NCI-H128 (cell line): ENCODE results near the gene CPZ.
"Not testable (repeated sequence)": the region's sequence is repeated elsewhere in the genome, so short reads cannot be mapped to it uniquely, and the experiment has no call there.

ENCODE experiments used
- DNase-seq: peaks from one replicate; lab custom pipeline; 2025; ENCODE audit not compliant: unreplicated experiment; lab: John Stamatoyannopoulos, UW

CPZ gene

GRCh38 chr4:8634773-8635172 lies 42.2 kb downstream of the CPZ start:
- not testable (repeated sequence) for DNase-seq

GRCh38 chr4:8635897-8636554 lies 43.5 kb downstream of the CPZ start:
- DNase-seq: not testable (repeated sequence)

DNA sequence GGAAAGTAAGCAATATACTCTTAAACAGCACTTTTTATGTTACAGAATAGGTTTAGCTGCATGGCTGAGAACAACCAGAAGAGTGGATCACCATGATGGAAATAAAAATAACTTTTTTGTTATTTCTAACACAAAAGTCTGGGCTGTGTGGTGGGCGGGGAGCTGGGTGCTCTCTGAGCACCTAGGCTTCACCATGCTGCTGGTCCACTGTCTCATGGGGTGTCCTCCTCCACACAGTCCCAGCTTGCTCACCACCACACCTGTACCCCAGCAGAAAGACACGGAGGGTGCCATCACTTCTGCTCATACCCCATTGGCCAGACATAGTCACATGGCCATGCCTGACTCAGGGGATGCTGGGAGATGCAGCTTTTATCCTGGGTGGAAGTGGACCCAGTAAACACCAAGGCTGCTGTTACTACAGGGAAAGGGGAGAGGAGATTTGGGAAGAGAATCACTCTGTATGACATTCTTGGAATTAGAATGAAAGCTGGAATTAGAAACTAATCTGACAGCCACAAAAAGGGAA lies 45.0 kb downstream of the CPZ start:
- DNase-seq: no peak

- no peak for DNase-seq
These were observed 46.5 kb downstream of the CPZ start for GRCh38 chr4:8639021-8639420.

DNA sequence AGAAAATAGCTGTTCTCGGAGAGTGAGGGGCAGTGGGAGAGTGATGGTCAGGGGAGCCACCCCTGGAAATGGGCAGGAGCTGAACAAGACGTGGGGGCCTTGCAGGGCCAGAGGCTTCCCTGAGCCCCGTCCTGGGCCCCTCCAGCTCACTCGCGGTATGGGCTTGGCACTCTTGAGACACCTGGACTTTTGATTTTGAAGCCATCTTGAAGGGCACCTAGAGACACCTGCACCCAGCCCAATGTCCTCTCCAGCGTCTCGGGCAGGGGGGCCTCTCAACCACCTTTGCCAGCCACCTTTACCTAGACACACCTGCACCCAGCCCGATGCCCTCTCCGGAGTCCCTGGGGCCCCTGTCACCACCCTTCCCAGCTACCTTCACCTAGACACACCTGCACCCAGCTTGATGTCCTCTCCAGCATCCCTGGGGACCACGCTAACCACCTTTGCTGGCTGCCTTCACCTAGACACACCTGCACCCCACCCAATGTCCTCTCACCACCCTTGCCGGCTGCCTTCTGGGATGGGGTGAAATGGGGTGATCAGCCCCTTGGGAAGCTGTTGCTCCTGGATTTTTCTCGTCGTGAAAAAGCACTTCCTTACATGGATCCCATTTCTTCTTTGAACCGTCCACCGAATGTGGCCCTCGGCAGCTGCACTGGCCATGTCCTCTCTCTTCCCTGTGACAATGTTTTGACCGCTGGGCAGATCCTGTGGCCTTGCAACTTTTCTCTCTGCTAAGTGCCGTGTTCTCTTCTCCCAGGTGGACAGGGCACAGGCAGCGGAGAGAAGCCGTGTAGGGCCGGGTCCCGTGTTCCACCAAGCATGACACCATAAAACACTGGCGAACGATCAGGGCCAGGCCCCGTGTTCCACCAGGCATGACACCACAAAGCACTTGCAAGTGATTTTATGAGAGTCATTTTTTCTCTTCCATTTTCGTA lies 47.5 kb downstream of the CPZ start:
- no peak for DNase-seq

DNA sequence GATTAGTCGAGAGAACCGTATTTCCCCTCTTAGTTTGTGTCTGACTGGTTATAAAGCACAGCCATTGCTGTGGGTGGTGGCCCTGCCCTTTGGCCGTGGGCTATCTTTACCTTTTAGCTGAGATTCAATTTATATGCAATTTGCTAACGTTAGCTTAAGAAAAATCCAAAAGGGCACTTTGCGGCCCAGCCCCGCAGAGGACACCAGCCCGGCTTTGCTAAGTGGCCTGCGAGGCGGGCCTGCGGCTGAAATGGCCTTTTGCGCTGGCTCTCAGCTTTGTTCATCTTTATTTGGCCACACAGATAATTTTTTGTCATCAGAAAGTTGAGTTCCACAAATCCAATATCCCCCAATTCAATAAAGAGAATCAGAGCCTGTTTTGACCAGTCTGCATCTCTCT lies 48.3 kb downstream of the CPZ start:
- DNase-seq: no peak

- DNase-seq: no peak
These were observed 48.7 kb downstream of the CPZ start for GRCh38 chr4:8641256-8641655.

DNA sequence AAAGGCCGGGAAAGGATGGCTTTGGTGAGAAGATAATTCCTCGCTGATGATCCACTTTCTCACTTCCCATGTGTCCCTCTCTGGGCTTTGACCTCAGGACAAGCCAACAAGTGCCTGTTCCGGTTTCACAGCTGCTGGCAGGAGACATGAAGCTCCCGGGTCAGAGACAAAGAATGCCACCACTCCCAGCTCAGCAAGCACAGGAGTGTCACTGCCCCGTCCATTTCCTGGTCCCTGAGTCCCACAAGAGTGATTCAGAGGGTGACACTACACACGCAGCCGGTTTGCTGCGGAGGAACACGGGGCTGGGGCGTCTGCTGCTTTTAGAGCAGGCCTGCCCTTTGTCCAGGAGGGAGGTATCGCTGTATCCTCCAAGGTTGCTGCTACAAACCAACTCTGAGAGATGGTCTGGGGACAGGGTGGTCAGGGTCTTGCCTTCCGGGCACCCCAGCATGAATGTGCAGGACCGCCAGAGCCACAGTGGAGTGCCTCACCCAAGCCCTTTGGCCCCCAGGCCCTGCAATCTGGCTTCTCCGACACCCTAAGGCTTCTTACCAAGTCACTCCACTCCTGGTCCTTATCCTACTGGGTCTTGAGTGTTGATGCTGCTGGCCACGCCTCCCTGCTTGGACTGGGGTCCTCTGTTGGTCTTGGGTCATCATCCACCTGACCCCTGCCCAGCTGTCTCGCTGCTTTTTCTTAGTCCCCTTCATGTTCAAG lies 49.5 kb downstream of the CPZ start:
- DNase-seq: no peak

DNA sequence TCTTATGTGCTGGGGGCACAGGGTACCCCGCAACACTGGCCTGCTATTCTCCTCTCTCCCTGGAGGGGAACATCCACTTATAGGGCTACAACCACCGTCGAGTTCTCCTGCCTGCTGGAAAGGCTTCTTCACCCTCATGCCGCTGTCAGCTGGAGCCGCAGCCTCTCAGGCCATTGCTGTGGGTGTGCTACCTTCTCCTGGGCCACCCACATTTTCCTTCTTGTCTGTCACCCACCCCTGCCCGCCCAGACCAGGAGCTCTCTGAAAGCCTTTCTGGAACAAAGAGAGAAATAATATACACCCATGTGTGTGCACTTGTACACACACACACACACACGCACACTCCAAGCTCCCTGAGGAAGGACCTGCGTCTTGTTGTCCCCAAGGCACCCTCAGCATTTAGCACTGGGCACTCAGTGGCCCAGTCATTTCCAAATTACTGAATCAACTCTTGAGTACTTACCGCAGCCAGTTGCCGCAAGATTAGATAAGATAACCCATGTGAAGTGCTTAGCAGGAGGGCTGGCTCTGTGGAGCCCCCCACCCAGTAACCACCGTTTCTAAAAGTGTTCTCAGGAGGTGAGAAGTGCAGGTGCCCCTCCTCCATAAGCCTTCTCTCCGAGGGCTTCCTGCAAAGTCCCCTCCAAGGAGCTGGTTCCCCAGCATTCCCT lies 50.2 kb downstream of the CPZ start:
- DNase-seq: no peak

DNA sequence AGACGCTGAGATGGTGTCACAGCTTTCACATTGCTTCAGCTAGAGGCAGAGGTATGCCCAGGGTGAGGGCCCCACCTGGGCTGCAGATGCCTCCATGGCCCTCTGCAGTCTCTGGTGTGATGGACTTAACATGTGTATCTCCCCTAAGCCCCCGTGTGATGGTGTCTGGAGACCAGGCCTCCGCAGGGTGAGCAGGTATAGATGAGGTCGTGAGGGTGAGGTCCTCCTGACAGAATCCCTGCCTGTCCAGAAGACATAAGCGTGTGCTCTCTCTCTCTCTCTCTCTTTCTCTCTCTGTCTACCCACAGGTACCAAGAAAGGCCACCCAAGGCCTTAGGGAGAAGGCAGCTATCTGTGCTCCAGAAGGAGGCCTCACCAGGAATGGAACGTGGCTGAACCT lies 50.9 kb downstream of the CPZ start:
- DNase-seq: no peak

DNA sequence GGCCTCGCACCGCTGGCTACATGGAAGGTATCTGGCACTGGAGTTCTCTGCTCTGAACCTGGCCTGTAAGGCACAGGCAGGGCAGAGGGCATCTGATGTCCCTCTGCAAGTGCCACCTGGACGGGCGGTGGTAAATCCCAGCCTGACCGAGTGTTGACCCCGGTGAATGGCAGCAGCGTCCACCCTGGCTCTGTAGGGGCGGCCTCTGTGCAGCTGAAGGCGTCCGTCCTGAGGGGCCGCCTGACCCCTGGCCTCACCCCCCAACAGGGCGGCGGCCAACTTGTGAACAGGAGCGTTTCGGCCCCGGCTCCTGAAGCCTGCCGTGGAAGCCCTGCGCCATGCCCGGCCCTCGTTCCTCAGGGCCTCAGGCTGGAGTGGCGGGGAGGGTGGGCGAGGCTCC lies 51.4 kb downstream of the CPZ start:
- DNase-seq: no peak

- DNase-seq: no peak
These were observed 51.9 kb downstream of the CPZ start for GRCh38 chr4:8644461-8644891.

GRCh38 chr4:8644966-8645752 lies 52.6 kb downstream of the CPZ start:
- DNase-seq: no peak

- DNase-seq: no peak
These were observed 53.2 kb downstream of the CPZ start for GRCh38 chr4:8645753-8646124.

GRCh38 chr4:8646296-8647093 lies 53.9 kb downstream of the CPZ start:
- no peak for DNase-seq

DNA sequence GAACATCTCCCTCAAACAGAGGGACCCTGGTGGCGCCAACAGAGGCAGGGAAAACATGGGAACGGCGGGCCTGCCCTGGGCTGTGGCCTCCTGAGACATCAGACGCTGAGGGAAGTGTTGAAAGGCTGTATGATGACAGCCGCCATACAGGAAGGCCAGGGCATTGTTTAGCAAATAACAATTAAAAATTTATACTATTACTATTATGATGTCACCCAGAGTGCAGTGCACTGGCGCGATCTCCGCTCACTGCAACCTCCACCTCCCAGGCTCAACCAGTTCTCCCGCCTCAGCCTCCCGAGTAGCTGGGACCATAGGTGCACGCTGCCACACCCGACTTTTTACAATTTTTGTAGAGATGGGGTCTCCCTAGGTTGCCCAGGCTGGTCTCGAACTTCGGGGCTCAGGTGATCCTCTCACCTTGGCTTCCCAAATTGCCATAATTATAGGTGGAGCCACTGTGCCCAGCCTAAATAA lies 54.6 kb downstream of the CPZ start:
- no peak for DNase-seq

GRCh38 chr4:8647626-8648025 lies 55.1 kb downstream of the CPZ start:
- DNase-seq: no peak

DNA sequence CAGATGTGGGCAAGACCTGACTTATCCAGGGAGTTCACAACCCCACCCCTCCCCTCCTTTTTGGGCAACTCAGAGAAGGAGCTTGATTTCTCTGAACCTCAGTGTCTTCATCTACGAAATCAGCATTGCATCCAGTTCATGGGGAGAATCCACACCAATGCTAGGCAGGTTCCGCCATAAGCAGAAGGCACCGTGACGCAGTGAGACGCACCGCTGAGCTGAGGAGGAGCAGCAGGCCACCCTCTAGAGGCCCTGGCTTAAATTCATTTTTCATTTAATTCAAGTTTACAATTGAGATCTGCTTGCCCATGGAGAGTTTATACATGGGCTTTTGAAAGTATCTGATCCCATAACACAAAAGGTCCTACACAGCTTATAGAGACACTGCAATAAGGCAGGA lies 55.7 kb downstream of the CPZ start:
- no peak for DNase-seq
